Lower leg skin (tissue), 3 donors: ENCODE data around the gene STAC.

Experiments
- POLR2A ChIP-seq, 2 donors: fragments of 450-650 bp; IDR thresholded peaks; one replicate each; pipeline ENCODE4 v1.6.1; 2016 to 2017; ENCODE audit warnings: antibody characterized with exemption in 2 of 2, mild to moderate bottlenecking in 1 of 2, moderate library complexity in 1 of 2
- TF ChIP-seq, protein P1 (sequence below), 3 donors: fragments of 450-650 bp; IDR thresholded peaks; one replicate each; pipeline ENCODE4 v1.5.1; 2016; ENCODE audit warnings: antibody characterized with exemption in 3 of 3, mild to moderate bottlenecking in 3 of 3, moderate library complexity in 2 of 3

DNA sequence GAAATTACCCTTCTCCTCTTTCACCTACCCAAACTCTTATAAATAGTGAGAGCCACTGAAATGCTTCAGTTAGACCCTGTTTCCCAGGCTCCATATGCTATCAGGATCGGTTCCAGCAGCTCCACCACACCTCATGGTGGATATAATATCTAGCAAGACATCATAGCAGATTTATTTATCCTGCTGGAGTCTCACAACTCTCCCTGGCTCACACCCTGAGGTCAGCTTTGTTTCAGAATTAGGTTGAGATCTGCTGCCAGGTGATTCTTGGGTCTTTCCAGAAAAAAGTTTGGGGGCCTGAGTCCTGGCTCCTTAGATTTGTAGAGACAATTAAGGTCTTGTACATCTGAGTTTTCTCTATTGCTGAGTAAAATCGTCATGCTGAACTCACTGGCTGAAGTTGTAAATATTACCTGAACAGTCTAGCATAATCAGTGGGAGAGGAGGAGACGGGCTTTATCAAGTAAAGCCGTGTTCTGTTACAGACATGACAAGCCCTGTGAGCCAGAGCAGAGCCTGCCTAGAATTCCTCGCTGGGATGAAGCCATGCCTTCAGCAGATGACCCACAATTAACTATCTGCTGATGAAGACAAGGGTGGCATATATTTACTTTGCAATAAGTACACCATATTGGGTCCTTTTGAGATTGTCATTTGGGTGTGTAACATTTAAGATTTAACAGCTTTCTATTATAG, 131.6 kb downstream of the STAC start:
- TF ChIP-seq, protein P1, sequence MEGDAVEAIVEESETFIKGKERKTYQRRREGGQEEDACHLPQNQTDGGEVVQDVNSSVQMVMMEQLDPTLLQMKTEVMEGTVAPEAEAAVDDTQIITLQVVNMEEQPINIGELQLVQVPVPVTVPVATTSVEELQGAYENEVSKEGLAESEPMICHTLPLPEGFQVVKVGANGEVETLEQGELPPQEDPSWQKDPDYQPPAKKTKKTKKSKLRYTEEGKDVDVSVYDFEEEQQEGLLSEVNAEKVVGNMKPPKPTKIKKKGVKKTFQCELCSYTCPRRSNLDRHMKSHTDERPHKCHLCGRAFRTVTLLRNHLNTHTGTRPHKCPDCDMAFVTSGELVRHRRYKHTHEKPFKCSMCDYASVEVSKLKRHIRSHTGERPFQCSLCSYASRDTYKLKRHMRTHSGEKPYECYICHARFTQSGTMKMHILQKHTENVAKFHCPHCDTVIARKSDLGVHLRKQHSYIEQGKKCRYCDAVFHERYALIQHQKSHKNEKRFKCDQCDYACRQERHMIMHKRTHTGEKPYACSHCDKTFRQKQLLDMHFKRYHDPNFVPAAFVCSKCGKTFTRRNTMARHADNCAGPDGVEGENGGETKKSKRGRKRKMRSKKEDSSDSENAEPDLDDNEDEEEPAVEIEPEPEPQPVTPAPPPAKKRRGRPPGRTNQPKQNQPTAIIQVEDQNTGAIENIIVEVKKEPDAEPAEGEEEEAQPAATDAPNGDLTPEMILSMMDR (IDR thresholded peaks at IDR 0.05), result no peak
- TF ChIP-seq POLR2A (IDR thresholded peaks at IDR 0.05), result no peak
